HG03521 (cell line): ENCODE results near the gene DIPK1C.

Experiments
- ATAC-seq: cut with Tn5 transposase; IDR thresholded peaks from one replicate; pipeline ENCODE4 v1.9.1; 2021; ENCODE audit warnings: mild to moderate bottlenecking, moderate library complexity; ENCODE audit not compliant: unreplicated experiment

DIPK1C gene

DNA sequence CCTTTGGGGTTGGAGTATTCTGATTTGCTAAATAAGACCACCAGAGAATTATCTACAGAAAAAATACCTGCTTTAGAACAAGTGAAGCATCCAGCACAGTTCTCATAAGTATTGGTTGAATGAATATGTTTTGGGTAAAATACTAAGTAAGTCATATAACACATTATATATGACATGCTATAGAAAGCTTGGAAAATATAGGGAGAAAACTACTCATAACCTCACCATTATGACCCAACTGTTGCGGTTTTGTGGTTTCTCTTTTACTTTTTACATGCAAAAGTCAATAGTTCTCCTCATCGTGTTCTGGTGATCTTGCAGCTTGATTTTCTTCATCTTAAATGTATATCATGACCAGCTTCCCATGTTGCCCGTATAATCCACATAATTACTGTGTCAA lies 66.2 kb downstream of the DIPK1C start:
- no peak for ATAC-seq

DNA sequence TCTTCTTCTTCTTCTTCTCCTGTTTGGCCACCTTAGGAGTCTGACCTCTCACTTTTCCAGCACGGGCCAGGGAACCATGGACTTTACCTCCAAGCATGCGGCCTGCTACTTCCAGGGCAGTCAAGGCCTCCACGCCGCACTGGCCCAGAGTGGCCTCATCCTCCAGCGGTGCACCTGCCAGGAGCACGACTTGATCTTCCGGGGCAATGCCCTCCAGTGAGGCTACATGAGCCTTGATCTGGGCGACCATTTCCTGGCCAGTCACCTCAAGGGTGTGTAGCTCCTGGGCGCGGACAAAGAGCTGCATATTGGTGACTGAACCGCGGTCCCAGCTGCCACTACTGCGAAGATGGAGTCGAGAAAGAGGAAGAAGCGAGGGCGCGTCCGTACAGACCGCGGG lies 67.1 kb downstream of the DIPK1C start:
- ATAC-seq = no peak

DNA sequence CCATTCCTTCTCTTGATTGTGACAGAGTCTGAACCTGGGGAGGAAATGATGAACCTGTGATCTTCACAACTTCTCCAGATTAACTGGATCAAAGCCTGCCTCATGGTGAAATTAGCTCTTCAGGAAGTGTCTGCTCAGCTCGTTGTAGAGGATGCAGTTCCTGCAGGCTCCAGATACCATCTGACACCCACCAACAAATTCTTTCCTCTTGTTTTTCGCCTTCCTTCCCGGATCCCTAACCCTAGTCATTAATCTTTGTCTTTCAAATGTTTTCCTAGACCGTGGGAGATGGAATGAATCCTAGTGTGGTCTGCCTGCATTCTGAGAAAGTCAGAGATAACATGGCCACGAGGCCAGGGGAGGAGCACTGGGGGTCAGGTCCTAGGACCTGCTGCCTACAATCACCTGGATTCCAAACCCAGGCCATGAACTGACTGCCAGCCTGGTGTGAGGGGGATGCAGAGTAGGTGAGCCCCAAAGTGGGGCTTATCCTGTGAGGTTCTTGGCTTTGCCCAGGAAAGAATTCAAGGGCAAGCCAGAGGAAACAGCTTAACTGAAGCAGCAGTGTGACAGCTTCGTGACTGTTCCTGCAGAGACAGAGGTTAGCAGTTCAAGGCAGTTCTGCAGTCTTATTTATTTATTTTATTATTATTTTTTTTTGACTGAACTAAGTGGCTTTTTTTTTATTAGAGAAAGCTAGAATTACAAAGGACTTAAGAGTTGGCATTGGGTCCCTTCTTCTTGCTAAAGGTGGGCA lies 67.8 kb downstream of the DIPK1C start:
- no peak for ATAC-seq

DNA sequence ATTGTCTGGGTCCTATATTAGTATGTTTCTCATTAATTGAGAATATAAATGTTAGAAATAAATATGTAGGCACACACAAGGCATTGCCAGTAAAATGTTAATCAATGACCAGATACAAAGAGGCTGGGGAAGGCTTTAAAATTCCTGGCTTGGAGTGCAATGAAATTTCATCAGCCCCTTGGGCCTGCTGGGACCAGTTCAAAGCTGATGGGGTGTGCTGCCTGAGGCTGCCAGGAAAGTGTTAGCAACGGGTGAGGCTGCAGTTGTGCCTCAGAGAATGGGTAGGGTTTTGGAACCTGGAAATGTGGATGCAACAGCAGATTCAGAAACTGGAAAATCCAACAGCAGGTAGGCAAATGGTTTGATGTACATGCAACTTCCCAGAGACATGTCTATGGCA lies 68.9 kb downstream of the DIPK1C start:
- no peak for ATAC-seq

DNA sequence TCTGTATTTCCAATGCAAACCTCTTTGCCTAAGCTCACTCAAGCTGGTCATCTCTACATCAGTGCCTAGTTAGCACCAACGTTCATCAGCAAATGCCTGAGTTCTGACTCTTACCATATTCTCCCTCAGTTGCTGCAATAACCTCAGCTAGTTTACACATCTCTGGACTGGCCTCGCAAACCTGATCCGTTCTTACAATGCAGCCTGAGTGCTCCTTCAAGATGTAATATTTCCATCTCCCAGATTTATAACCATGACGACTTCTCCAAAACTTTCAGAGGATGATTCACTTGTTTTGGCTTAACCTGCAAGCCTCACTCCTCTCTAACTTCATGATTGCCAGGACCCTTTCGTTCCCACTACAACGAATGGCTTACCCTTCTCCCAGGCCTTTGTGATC lies 69.7 kb downstream of the DIPK1C start:
- ATAC-seq = no peak
